ENCODE results near the gene SNAP25. TPM values are rescaled to one million over a fixed set of nuclear protein-coding genes. Genes with fewer than 3 reads are reported as not detected.

SNAP25 gene
- total and polyA plus RNA-seq, 9 of the 15 experiments (the other 6 are each of a cell fraction or from before 2014, with no cell fraction given) = 0.07 TPM; not detected in 8

DNA sequence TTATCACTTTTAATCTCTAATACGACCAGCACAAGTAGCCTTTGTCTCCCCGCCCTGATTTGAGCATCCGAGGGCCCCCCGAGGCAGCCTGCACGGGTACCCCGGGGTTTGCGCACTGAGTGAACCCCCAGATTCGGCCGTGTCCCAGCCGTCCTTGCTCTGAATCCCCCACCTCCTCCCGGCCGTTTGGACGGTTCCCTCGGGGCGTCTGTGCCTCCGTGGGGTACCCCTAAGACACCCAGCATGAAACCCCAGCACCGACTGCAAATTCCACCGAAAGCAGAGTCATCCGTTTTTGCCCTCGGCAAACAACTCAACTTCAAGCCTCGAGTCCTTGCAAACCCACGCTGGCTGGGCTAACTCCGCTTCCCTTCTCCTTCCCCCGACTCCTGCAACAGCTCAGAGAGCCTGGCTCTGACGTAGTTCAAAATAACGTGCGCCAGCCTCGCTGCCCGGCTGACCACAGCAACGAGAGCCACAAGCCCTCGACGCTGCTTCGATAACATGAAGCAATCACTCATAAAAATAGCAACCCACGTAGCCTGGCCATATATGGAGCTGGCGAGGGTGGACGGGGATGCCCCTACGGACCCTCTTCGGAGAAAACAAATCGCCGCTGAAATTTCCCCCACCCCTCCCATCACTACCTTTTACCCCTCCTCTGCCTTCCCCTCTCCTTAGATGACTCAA is 764 bp upstream of the SNAP25 start:
- 9% methylated on average over 23 of the region's 40 CpGs for WGBS (ENCODE audit: insufficient coverage, low coverage, missing lambda C conversion rate)
- no peak for TF ChIP-seq ASH1L (IDR thresholded peaks at IDR 0.05; ENCODE audit: borderline replicate concordance, low read depth, partially characterized antibody)
- no peak for TF ChIP-seq PHB2 (IDR thresholded peaks at IDR 0.05; ENCODE audit: low read depth)
- no peak for TF ChIP-seq TAF7 (tag; IDR thresholded peaks at IDR 0.05)
- no peak for TF ChIP-seq STAT5B (CRISPR knock-in tag; IDR thresholded peaks at IDR 0.05)
- no peak for TF ChIP-seq CREB5 (CRISPR knock-in tag; IDR thresholded peaks at IDR 0.05)
- TF ChIP-seq E2F6 (IDR thresholded peaks at IDR 0.05; ENCODE audit: borderline replicate concordance in 1 of 2, extremely low read depth in 1 of 2, insufficient read depth in 1 of 2, insufficient read length in 1 of 2, low read depth in 1 of 2, low read length in 1 of 2, poor library complexity in 1 of 2, severe bottlenecking in 1 of 2) = no peak
- TF ChIP-seq ZNF518B (CRISPR knock-in tag; IDR thresholded peaks at IDR 0.05) = no peak
- TF ChIP-seq HDAC2 (IDR thresholded peaks at IDR 0.05) = no peak
- no peak for TF ChIP-seq STAT5A (IDR thresholded peaks at IDR 0.05; ENCODE audit: borderline replicate concordance, low read length)
- no peak for TF ChIP-seq MYC (IDR thresholded peaks at IDR 0.05; ENCODE audit: low read depth, low read length)
- TF ChIP-seq MYC (CRISPR knock-in tag; IDR thresholded peaks at IDR 0.05; ENCODE audit: borderline replicate concordance, low read depth) = no peak
- TF ChIP-seq JUND (IDR thresholded peaks at IDR 0.05; ENCODE audit: borderline replicate concordance, low read depth, low read length) = no peak
- TF ChIP-seq JUND (tag; IDR thresholded peaks at IDR 0.05; ENCODE audit: borderline replicate concordance, low read depth, low read length) = no peak
- TF ChIP-seq PTBP1 (IDR thresholded peaks at IDR 0.05; ENCODE audit: low read depth, low read length) = no peak
- no peak for TF ChIP-seq ZNF143 (CRISPR knock-in tag; IDR thresholded peaks at IDR 0.05)
- no peak for TF ChIP-seq MED1 (CRISPR knock-in tag; IDR thresholded peaks at IDR 0.05; ENCODE audit: borderline replicate concordance)
- in situ Hi-C loops (cut with MboI) = no loop called here
- H3K27ac ChIP-seq (ENCODE audit: extremely low read depth, low read depth, low read length) = no peak overlapping the region
- POLR2A ChIA-PET = interaction anchor here (0.6 kb wide), 1 partner anchor 358 kb away, joined by 3 read pairs; no protein-coding TSS in a partner anchor
- no peaks in the 10 kb centered on the region for H3K36me3 ChIP-seq (ENCODE audit: control insufficient read depth, insufficient read depth, low read length)
- no peaks in the 10 kb centered on the region for H3K27me3 ChIP-seq (ENCODE audit: control insufficient read depth in 2 of 2, insufficient read depth in 2 of 2, low read length in 2 of 2)
- no peaks in the 10 kb centered on the region for H3K9me3 ChIP-seq (replicated peaks; ENCODE audit: control insufficient read depth, insufficient read depth, low read depth, low read length)
- CTCF ChIA-PET (ENCODE audit: low intra/inter-chr PET ratio) = interaction anchor here (0.5 kb wide), 1 partner anchor 598 kb away, joined by 3 read pairs; no protein-coding TSS in a partner anchor
- no peak for FAIRE-seq
- H2AFZ ChIP-seq (ENCODE audit: low read depth, low read length) = no peak overlapping the region
- H3K4me3 ChIP-seq = no peak overlapping the region
- H3K9me1 ChIP-seq (ENCODE audit: control insufficient read depth, insufficient read depth, low read length) = no peaks in the 10 kb centered on the region
- intact Hi-C loops (cut with micrococcal nuclease) = no loop called here
- no peak for DNase-seq (ENCODE audit: extremely low read depth in 1 of 4, low spot score in 3 of 4)
- ATAC-seq = no peak
- no peak overlapping the region for H3K4me2 ChIP-seq (ENCODE audit: insufficient read depth, low read length)
- H4K20me1 ChIP-seq (replicated peaks; ENCODE audit: control insufficient read depth, insufficient read depth, low read length) = no peaks in the 10 kb centered on the region
- no peaks in the 10 kb centered on the region for H3K79me2 ChIP-seq (ENCODE audit: control insufficient read depth, insufficient read depth, low read length)
- no peak overlapping the region for H3K9ac ChIP-seq (ENCODE audit: insufficient read depth in 1 of 2, low read depth in 2 of 2, low read length in 2 of 2)
- BruUV-seq (replicated peaks) = no TSS peak
- peaks cover 0 to 11% of the 10 kb centered on the region in 2 experiments; a peak in 2 of 5 replicates for H3K4me1 ChIP-seq (replicated peaks in 1 of 2; ENCODE audit: control insufficient read depth in 2 of 2, insufficient read depth in 2 of 2, low read length in 2 of 2)
